Measurements from ENCODE around the gene SRSF3.
"Not testable (repeated sequence)": the region's sequence is repeated elsewhere in the genome, so short reads cannot be mapped to it uniquely, and the experiment has no call there.

Gene SRSF3

GRCh38 chr6:36605560-36606391, 11.6 kb downstream of the SRSF3 start:
- DNase-seq, result no peak

- not testable (repeated sequence) for DNase-seq
These were observed 13.1 kb downstream of the SRSF3 start for GRCh38 chr6:36607305-36607682.

GRCh38 chr6:36607683-36608386, 13.7 kb downstream of the SRSF3 start:
- no peak for DNase-seq

GRCh38 chr6:36608788-36609563, 14.8 kb downstream of the SRSF3 start:
- DNase-seq, result no peak

GRCh38 chr6:36609582-36609981, 15.4 kb downstream of the SRSF3 start:
- no peak for DNase-seq

GRCh38 chr6:36610041-36610955, 16.1 kb downstream of the SRSF3 start:
- no peak for DNase-seq

GRCh38 chr6:36610956-36611336, 16.8 kb downstream of the SRSF3 start:
- no peak for DNase-seq

- DNase-seq, result not testable (repeated sequence)
These were observed 17.5 kb downstream of the SRSF3 start for GRCh38 chr6:36611679-36612078.

- no peak for DNase-seq
These were observed 18.0 kb downstream of the SRSF3 start for GRCh38 chr6:36612101-36612625.

GRCh38 chr6:36613200-36613995, 19.2 kb downstream of the SRSF3 start:
- no peak for DNase-seq

- DNase-seq, result peak; percentile 27
These were observed 21.0 kb downstream of the SRSF3 start for GRCh38 chr6:36615018-36615761.

GRCh38 chr6:36616893-36617521, 22.8 kb downstream of the SRSF3 start:
- DNase-seq, result no peak

- DNase-seq, result no peak
These were observed 24.5 kb downstream of the SRSF3 start for GRCh38 chr6:36618366-36619355.

- DNase-seq, result no peak
These were observed 27.3 kb downstream of the SRSF3 start for GRCh38 chr6:36621371-36621855.

- DNase-seq, result no peak
These were observed 28.9 kb downstream of the SRSF3 start for GRCh38 chr6:36622901-36623546.

GRCh38 chr6:36623547-36624459, 29.6 kb downstream of the SRSF3 start:
- peak; percentile 61 for DNase-seq
